ENCODE results near the gene C21orf58. TPM values are rescaled to one million over a fixed set of nuclear protein-coding genes. Genes with fewer than 3 reads are reported as not detected.

Gene C21orf58
- total RNA-seq, 1 experiment from 2014 or later: 10.8 TPM

GRCh38 chr21:46284733-46285132 lies 38.9 kb downstream of the C21orf58 start:
- Histone ChIP-seq H2AFZ (ENCODE audit: low read depth, low read length, poor library complexity, severe bottlenecking) (no peak overlapping the region), H3K4me2 (ENCODE audit: low read length) (peak overlapping the region; percentile 96), H4K20me1 (ENCODE audit: insufficient read depth) (no peaks in the 10 kb centered on the region), H3K27me3 (ENCODE audit: insufficient read depth, low read length) (no peaks in the 10 kb centered on the region), H3K36me3 (ENCODE audit: control insufficient read depth in 1 of 2, insufficient read depth in 2 of 2, low read length in 2 of 2) (peaks cover 30 to 34% of the 10 kb centered on the region in 2 experiments; a peak in 3 of 4 replicates), H3K9me3 (ENCODE audit: control insufficient read depth in 1 of 2, insufficient read depth in 1 of 2, low read depth in 1 of 2, low read length in 2 of 2) (no peaks in the 10 kb centered on the region), H3K27ac (ENCODE audit: low read depth, low read length) (peak overlapping the region; percentile 95; the same call in 1 of the 2 replicates), H3K4me3 (replicated peaks in 1 of 2; ENCODE audit: low read depth in 1 of 2, low read length in 2 of 2) (peak overlapping the region; percentile 72 to 100), H3K79me2 (ENCODE audit: insufficient read depth, low read length) (peaks cover 68% of the 10 kb centered on the region), H3K4me1 (ENCODE audit: control insufficient read depth in 1 of 2, insufficient read depth in 2 of 2, low read length in 2 of 2) (peaks cover 11 to 17% of the 10 kb centered on the region in 2 experiments), H3K9ac (ENCODE audit: low read length) (peak overlapping the region; percentile 94; the same call in 1 of the 2 replicates), H3K9me2 (ENCODE audit: insufficient read depth) (no peaks in the 10 kb centered on the region)
- TF ChIP-seq SIN3A (IDR thresholded peaks at IDR 0.05; ENCODE audit: low read depth): no peak
- no peak for TF ChIP-seq POLR2A (IDR thresholded peaks at IDR 0.05; ENCODE audit: borderline replicate concordance, extremely low read depth, insufficient read depth, insufficient read length)
- no peak for TF ChIP-seq RAD21 (IDR thresholded peaks at IDR 0.05; ENCODE audit: low read depth)
- no peak for TF ChIP-seq YY1 (IDR thresholded peaks at IDR 0.05; ENCODE audit: extremely low read depth, insufficient replicate concordance, low read depth, low read length)
- TF ChIP-seq MAX (IDR thresholded peaks at IDR 0.05): no peak
- TF ChIP-seq CEBPB (IDR thresholded peaks at IDR 0.05; ENCODE audit: low read depth): no peak
- intact Hi-C loops (cut with micrococcal nuclease): loop anchor here (10.0 kb wide), 1 partner anchor 140 kb away; no protein-coding TSS in a partner anchor
- POLR2A ChIA-PET: no interaction called here
- no peak for ATAC-seq
- CTCF ChIA-PET: no interaction called here
- no TSS peak for BruUV-seq (replicated peaks)
- RAD21 ChIA-PET (ENCODE audit: low non-redundant PET in 1 of 2, low total read pairs in 2 of 2, uncharacterized antibody in 2 of 2, unreplicated experiment in 2 of 2): no interaction called here
- no peak for DNase-seq (ENCODE audit: low read depth, low spot score)

DNA sequence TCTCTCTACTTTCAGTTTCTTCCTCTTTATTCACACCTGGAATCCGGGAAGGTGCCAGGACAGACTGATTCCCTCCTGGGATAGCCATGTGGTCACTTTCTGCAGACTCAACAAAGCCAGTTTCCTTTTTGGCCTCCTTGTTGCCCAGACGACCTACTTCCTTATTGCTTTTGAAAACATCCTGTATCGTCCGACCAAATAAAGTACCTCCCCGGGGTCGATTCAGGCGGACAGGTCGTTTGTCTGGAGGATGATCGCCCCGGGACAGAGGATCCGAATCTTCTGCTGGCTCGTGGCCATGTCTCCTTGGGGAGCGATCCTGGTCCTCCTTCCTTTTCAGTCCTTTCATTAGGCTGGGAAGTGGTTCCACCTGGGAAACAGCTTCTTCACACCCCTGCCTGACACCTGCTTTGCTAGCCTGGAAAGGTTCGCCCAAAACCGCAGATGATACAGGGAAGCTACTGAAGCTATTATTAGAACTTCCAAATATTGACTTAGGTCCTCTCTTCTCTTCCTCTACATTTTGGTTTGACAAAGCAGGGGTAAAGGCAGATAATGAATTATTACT lies 39.5 kb downstream of the C21orf58 start:
- H3K4me2 ChIP-seq (ENCODE audit: low read length): peak overlapping the region; percentile 96
- no peak for TF ChIP-seq EGR1 (IDR thresholded peaks at IDR 0.05; ENCODE audit: low read depth)
- no peak for TF ChIP-seq ZNF274 (IDR thresholded peaks at IDR 0.05; ENCODE audit: low read depth, low read length)
- TF ChIP-seq, protein P1, sequence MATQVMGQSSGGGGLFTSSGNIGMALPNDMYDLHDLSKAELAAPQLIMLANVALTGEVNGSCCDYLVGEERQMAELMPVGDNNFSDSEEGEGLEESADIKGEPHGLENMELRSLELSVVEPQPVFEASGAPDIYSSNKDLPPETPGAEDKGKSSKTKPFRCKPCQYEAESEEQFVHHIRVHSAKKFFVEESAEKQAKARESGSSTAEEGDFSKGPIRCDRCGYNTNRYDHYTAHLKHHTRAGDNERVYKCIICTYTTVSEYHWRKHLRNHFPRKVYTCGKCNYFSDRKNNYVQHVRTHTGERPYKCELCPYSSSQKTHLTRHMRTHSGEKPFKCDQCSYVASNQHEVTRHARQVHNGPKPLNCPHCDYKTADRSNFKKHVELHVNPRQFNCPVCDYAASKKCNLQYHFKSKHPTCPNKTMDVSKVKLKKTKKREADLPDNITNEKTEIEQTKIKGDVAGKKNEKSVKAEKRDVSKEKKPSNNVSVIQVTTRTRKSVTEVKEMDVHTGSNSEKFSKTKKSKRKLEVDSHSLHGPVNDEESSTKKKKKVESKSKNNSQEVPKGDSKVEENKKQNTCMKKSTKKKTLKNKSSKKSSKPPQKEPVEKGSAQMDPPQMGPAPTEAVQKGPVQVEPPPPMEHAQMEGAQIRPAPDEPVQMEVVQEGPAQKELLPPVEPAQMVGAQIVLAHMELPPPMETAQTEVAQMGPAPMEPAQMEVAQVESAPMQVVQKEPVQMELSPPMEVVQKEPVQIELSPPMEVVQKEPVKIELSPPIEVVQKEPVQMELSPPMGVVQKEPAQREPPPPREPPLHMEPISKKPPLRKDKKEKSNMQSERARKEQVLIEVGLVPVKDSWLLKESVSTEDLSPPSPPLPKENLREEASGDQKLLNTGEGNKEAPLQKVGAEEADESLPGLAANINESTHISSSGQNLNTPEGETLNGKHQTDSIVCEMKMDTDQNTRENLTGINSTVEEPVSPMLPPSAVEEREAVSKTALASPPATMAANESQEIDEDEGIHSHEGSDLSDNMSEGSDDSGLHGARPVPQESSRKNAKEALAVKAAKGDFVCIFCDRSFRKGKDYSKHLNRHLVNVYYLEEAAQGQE (IDR thresholded peaks at IDR 0.05; ENCODE audit: low read depth): no peak
- no peak for TF ChIP-seq ATF3 (IDR thresholded peaks at IDR 0.05)
- no peak for TF ChIP-seq JUND (IDR thresholded peaks at IDR 0.05)

More for the DNA sequence above, 39.5 kb downstream of the C21orf58 start:
- intact Hi-C loops (cut with micrococcal nuclease): loop anchor here (10.0 kb wide), 1 partner anchor 139 kb away; no protein-coding TSS in a partner anchor
- DNase-seq (ENCODE audit: low read depth, low spot score) (no peak), ATAC-seq (no peak)
- Histone ChIP-seq H3K36me3 (ENCODE audit: control insufficient read depth in 1 of 2, insufficient read depth in 2 of 2, low read length in 2 of 2) (peaks cover 36 to 40% of the 10 kb centered on the region in 2 experiments), H3K79me2 (ENCODE audit: insufficient read depth, low read length) (peaks cover 73% of the 10 kb centered on the region), H3K4me1 (ENCODE audit: control insufficient read depth in 1 of 2, insufficient read depth in 2 of 2, low read length in 2 of 2) (peaks cover 11 to 17% of the 10 kb centered on the region in 2 experiments), H3K4me3 (replicated peaks in 1 of 2; ENCODE audit: low read depth in 1 of 2, low read length in 2 of 2) (no peak overlapping the region), H2AFZ (ENCODE audit: low read depth, low read length, poor library complexity, severe bottlenecking) (no peak overlapping the region), H3K9me2 (ENCODE audit: insufficient read depth) (no peaks in the 10 kb centered on the region), H4K20me1 (ENCODE audit: insufficient read depth) (no peaks in the 10 kb centered on the region), H3K27me3 (ENCODE audit: insufficient read depth, low read length) (no peaks in the 10 kb centered on the region), H3K9ac (ENCODE audit: low read length) (no peak overlapping the region), H3K9me3 (ENCODE audit: control insufficient read depth in 1 of 2, insufficient read depth in 1 of 2, low read depth in 1 of 2, low read length in 2 of 2) (no peaks in the 10 kb centered on the region), H3K27ac (ENCODE audit: low read depth, low read length) (no peak overlapping the region)
- POLR2A ChIA-PET: no interaction called here
- BruUV-seq (replicated peaks): no TSS peak
- RAD21 ChIA-PET (ENCODE audit: low non-redundant PET in 1 of 2, low total read pairs in 2 of 2, uncharacterized antibody in 2 of 2, unreplicated experiment in 2 of 2): no interaction called here
- CTCF ChIA-PET: no interaction called here
